Activated CD8-positive, alpha-beta memory T cell treated with anti-CD3 and anti-CD28 coated beads for 48 hours (primary cell): ENCODE results near the gene GPR4.
A peak's percentile ranks its signal among the peaks of the same experiment; 100 is the strongest.
"Not testable (repeated sequence)": the region's sequence is repeated elsewhere in the genome, so short reads cannot be mapped to it uniquely, and the experiment has no call there.

Experiments
- DNase-seq, 3 experiments: peaks; one replicate each; pipeline ENCODE4 v3.0.0-alpha.2; 2020; ENCODE audit warnings: low read depth in 2 of 3, low spot score in 2 of 3

Gene GPR4

GRCh38 chr19:45623984-45624383 lies 22.0 kb upstream of the GPR4 start:
- DNase-seq, result no peak

- no peak for DNase-seq
These were observed 20.0 kb upstream of the GPR4 start for GRCh38 chr19:45621976-45622503.

GRCh38 chr19:45621389-45621788 lies 19.4 kb upstream of the GPR4 start:
- DNase-seq, result no peak

- DNase-seq, result no peak
These were observed 14.6 kb upstream of the GPR4 start for GRCh38 chr19:45616704-45617017.

GRCh38 chr19:45615795-45616703 lies 14.0 kb upstream of the GPR4 start:
- DNase-seq, result peak; percentile 61 to 86 (median 66)

- DNase-seq, result not testable (repeated sequence)
These were observed 13.0 kb upstream of the GPR4 start for GRCh38 chr19:45615056-45615455.

GRCh38 chr19:45613926-45614725 lies 12.1 kb upstream of the GPR4 start:
- DNase-seq, result no peak

- no peak for DNase-seq
These were observed 6.9 kb upstream of the GPR4 start for GRCh38 chr19:45608948-45609347.

GRCh38 chr19:45607071-45608029 lies 5.3 kb upstream of the GPR4 start:
- DNase-seq, result no peak

GRCh38 chr19:45601115-45601514 lies 897 bp downstream of the GPR4 start:
- DNase-seq, result no peak

GRCh38 chr19:45600340-45600885 lies 1.6 kb downstream of the GPR4 start:
- no peak for DNase-seq

GRCh38 chr19:45599286-45599685 lies 2.7 kb downstream of the GPR4 start:
- no peak for DNase-seq

- no peak for DNase-seq
These were observed 3.6 kb downstream of the GPR4 start for GRCh38 chr19:45598267-45599001.

GRCh38 chr19:45597425-45598111 lies 4.4 kb downstream of the GPR4 start:
- DNase-seq, result no peak

GRCh38 chr19:45595814-45596213 lies 6.2 kb downstream of the GPR4 start:
- no peak for DNase-seq

- no peak for DNase-seq
These were observed 8.5 kb downstream of the GPR4 start for GRCh38 chr19:45593520-45593919.

GRCh38 chr19:45592366-45592765 lies 9.6 kb downstream of the GPR4 start:
- no peak for DNase-seq

GRCh38 chr19:45591638-45592005 lies 10.4 kb downstream of the GPR4 start:
- DNase-seq, result no peak

GRCh38 chr19:45591004-45591637 lies 10.9 kb downstream of the GPR4 start:
- no peak for DNase-seq
